Head of caudate nucleus (tissue), 42 donors: ENCODE results near the gene LRRK2.

Experiments used
- DNase-seq, 42 donors: peaks; one replicate each; pipeline versions ENCODE4 v3.0.0 to v3.0.0-alpha.2; 2020 to 2021; ENCODE audit warnings: mixed read lengths in 7 of 42
- intact Hi-C: fragments of 100-400 bp; cut with DNase I; formaldehyde crosslinking; loops from one replicate; pipeline ENCODE4 v1.15.0; 2022

LRRK2 gene

GRCh38 chr12:40224439-40225291, at the start of gene LRRK2:
Gene LRRK2, plus strand, starts transcription at chr12:40224997. Its CDS starts 135 bp downstream, at chr12:40225132.
- DNase-seq = peak; percentile 12 to 88 (median 72)
- intact Hi-C loops = no loop called here

- no peak for DNase-seq
- intact Hi-C loops = no loop called here
Observed at GRCh38 chr12:40175045-40175444, 49.8 kb upstream of the LRRK2 start.

- no peak for DNase-seq
- intact Hi-C loops = no loop called here
Observed at GRCh38 chr12:40175489-40175888, 49.3 kb upstream of the LRRK2 start.

GRCh38 chr12:40178701-40179100, 46.1 kb upstream of the LRRK2 start:
- no peak for DNase-seq
- intact Hi-C loops = no loop called here

GRCh38 chr12:40181490-40181889, 43.3 kb upstream of the LRRK2 start:
- intact Hi-C loops = no loop called here
- no peak for DNase-seq

GRCh38 chr12:40183715-40184114, 41.1 kb upstream of the LRRK2 start:
- intact Hi-C loops = no loop called here
- no peak for DNase-seq

GRCh38 chr12:40184493-40185302, 40.1 kb upstream of the LRRK2 start:
- no peak for DNase-seq

GRCh38 chr12:40185303-40185693, 39.5 kb upstream of the LRRK2 start:
- intact Hi-C loops = no loop called here
- DNase-seq = no peak

More at GRCh38 chr12:40184493-40185302, 40.1 kb upstream of the LRRK2 start:
- intact Hi-C loops = no loop called here

GRCh38 chr12:40188558-40189320, 36.1 kb upstream of the LRRK2 start:
- no peak for DNase-seq
- intact Hi-C loops = no loop called here

GRCh38 chr12:40192704-40193255, 32.0 kb upstream of the LRRK2 start:
- DNase-seq = no peak
- intact Hi-C loops = no loop called here

GRCh38 chr12:40194846-40195245, 30.0 kb upstream of the LRRK2 start:
- no peak for DNase-seq
- intact Hi-C loops = no loop called here

GRCh38 chr12:40197590-40197989, 27.2 kb upstream of the LRRK2 start:
- DNase-seq = no peak
- intact Hi-C loops = no loop called here

GRCh38 chr12:40198601-40199000, 26.2 kb upstream of the LRRK2 start:
- DNase-seq = no peak
- intact Hi-C loops = no loop called here

GRCh38 chr12:40202095-40203059, 22.4 kb upstream of the LRRK2 start:
- intact Hi-C loops = no loop called here
- no peak for DNase-seq

- intact Hi-C loops = no loop called here
Observed at GRCh38 chr12:40203060-40203430, 21.8 kb upstream of the LRRK2 start.

GRCh38 chr12:40204337-40204736, 20.5 kb upstream of the LRRK2 start:
- intact Hi-C loops = no loop called here
- no peak for DNase-seq

More at GRCh38 chr12:40203060-40203430, 21.8 kb upstream of the LRRK2 start:
- DNase-seq = no peak

GRCh38 chr12:40207551-40207950, 17.2 kb upstream of the LRRK2 start:
- intact Hi-C loops = no loop called here
- no peak for DNase-seq
